ENCODE data around the gene CXCL5.

The CXCL5 gene

DNA sequence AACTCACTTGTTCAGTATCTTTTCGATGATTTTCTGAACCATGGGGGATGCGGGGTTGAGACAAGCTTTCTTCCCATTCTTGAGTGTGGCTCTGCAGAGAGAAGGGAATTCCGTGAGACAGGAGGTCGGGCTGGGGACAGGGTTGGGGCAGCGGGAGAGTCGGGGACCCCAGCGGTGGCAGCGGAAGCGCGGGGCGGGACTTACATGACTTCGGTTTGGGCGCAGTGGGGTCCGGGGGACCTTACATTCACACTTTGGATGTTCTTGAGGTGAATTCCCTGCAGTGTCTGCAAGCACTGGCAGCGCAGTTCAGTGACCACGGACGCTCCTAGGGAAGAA, 39.6 kb upstream of the CXCL5 start:
- no peak for FAIRE-seq
- no peak for DNase-seq (ENCODE audit: insufficient read length, low spot score)
- TF ChIP-seq POU2F2 (IDR thresholded peaks at IDR 0.05; ENCODE audit: low read depth, low read length) = no peak

DNA sequence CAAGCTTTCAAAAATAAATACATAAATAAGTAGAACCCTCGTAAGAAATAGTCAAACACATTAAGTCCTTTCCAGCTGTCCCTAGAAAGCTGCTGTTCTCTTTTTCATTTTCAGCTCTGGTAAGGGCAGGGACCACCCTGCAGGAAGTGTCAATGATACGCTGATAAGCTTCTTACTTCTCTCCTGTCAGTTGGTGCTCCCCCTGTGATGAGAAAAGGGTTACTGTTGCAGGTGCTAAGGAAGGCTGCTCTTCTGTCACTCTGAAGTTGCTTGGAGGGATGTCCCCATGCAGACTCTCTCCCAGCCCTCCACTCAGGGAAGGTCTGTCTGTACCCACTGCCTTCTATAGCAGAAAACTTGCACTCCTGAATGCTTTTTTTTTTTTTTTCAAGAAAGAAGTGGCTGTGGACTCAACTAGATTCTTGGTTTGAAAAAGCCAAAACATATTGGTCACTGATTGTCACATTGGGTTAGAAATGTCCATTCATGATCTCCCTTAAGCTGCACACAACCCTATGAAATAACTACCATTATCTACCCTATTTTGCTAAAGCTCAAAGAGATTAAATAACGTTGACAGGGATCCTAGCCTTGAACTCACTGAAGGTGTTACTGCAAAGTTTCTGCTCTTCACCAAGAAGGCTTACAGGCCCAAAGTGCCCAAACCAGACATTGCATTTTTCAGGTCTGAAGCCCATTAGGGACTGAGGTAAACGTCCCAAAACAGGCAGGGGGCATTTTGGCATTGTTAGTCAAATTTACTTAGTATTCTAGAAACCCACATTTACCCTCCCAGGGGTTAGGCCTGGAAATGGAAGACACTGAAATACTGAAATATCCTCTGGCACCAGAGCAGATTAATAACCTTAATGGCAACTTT, 38.8 kb upstream of the CXCL5 start:
- DNase-seq (ENCODE audit: insufficient read length, low spot score) = no peak

DNA sequence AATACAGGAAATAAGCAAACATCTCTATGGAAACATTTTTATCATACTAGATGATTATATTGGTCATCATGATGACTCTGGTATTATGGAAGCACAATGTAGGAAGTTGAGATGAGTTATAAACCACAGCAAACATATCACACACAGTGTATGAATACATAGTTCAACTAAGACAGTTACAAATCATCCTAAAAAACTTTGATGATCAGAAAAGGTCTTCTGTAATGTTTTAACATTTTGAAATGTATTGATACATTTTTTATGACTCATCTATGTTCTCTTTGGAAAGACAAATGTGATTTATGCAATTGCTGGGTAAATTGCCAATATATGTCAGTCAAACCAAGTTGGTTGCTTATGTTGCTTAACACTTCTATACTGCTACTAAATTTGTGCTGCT, 35.3 kb upstream of the CXCL5 start:
- no peak for DNase-seq (ENCODE audit: insufficient read length, low spot score)
- TF ChIP-seq POU2F2 (IDR thresholded peaks at IDR 0.05; ENCODE audit: low read depth, low read length) (no peak), POLR2A (IDR thresholded peaks at IDR 0.05; ENCODE audit: low read depth, low read length) (no peak), TAF1 (IDR thresholded peaks at IDR 0.05; ENCODE audit: low read depth, low read length) (no peak), PAX5 (IDR thresholded peaks at IDR 0.05; ENCODE audit: insufficient read depth, low read length, severe bottlenecking) (no peak), SPI1 (IDR thresholded peaks at IDR 0.05; ENCODE audit: low read depth, low read length) (no peak), POLR2AphosphoS5 (IDR thresholded peaks at IDR 0.05; ENCODE audit: low read depth, low read length) (no peak)
- FAIRE-seq = no peak

More for the DNA sequence above, 38.8 kb upstream of the CXCL5 start:
- no peak for FAIRE-seq
- TF ChIP-seq SPI1 (IDR thresholded peaks at IDR 0.05; ENCODE audit: low read depth, low read length) = no peak
- no peak for TF ChIP-seq TAF1 (IDR thresholded peaks at IDR 0.05; ENCODE audit: low read depth, low read length)
- TF ChIP-seq PAX5 (IDR thresholded peaks at IDR 0.05; ENCODE audit: insufficient read depth, low read length, severe bottlenecking) = no peak
- TF ChIP-seq POLR2A (IDR thresholded peaks at IDR 0.05; ENCODE audit: low read depth, low read length) = no peak
- no peak for TF ChIP-seq POU2F2 (IDR thresholded peaks at IDR 0.05; ENCODE audit: low read depth, low read length)
- TF ChIP-seq POLR2AphosphoS5 (IDR thresholded peaks at IDR 0.05; ENCODE audit: low read depth, low read length) = no peak

DNA sequence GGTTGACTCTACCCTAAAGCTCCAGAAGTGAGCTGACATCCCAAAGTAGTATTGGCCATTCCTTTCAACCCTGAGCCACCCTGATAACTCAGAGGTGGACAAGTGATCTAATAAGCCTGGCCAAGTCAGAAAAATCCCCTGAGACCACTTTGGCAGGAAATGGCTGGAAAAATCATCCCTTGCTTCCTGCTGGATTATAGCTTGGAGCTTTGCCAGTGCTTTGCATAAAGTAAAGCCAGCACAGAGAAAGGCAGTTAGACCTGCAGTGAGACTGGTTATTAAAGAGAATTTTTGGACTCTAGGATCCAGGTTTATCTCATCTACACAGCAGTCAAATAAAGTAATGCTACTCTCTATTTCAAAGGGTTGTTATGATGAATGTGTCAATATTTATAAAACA, 33.6 kb upstream of the CXCL5 start:
- TF ChIP-seq POU2F2 (IDR thresholded peaks at IDR 0.05; ENCODE audit: low read depth, low read length) (no peak), TAF1 (IDR thresholded peaks at IDR 0.05; ENCODE audit: low read depth, low read length) (no peak), POLR2A (IDR thresholded peaks at IDR 0.05; ENCODE audit: low read depth, low read length) (no peak), SPI1 (IDR thresholded peaks at IDR 0.05; ENCODE audit: low read depth, low read length) (no peak), PAX5 (IDR thresholded peaks at IDR 0.05; ENCODE audit: insufficient read depth, low read length, severe bottlenecking) (no peak), POLR2AphosphoS5 (IDR thresholded peaks at IDR 0.05; ENCODE audit: low read depth, low read length) (no peak)
- FAIRE-seq = no peak
- no peak for DNase-seq (ENCODE audit: insufficient read length, low spot score)

DNA sequence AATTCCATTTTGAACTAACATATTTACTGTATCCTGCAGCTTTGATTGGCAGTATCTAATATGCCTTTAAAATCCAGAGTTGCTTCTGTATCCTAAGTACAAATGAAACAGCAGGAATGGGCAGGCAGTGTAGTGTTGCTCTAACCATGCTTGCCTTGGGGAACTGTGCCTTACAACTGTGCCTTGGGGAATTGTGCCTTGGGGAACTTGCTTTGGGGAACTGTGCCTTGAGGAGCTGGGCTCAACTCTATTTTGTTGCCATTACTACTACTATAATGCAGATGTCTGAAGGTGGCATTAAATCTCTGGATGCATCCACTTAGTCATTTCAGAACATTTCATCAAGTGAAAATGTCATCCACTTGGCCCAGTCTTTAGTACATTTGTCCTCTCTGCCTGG, 33.1 kb upstream of the CXCL5 start:
- TF ChIP-seq TAF1 (IDR thresholded peaks at IDR 0.05; ENCODE audit: low read depth, low read length) = no peak
- no peak for TF ChIP-seq POLR2AphosphoS5 (IDR thresholded peaks at IDR 0.05; ENCODE audit: low read depth, low read length)
- no peak for TF ChIP-seq SPI1 (IDR thresholded peaks at IDR 0.05; ENCODE audit: low read depth, low read length)
- TF ChIP-seq PAX5 (IDR thresholded peaks at IDR 0.05; ENCODE audit: insufficient read depth, low read length, severe bottlenecking) = no peak
- no peak for TF ChIP-seq POU2F2 (IDR thresholded peaks at IDR 0.05; ENCODE audit: low read depth, low read length)
- no peak for TF ChIP-seq POLR2A (IDR thresholded peaks at IDR 0.05; ENCODE audit: low read depth, low read length)
- FAIRE-seq (no peak), DNase-seq (ENCODE audit: insufficient read length, low spot score) (no peak)

DNA sequence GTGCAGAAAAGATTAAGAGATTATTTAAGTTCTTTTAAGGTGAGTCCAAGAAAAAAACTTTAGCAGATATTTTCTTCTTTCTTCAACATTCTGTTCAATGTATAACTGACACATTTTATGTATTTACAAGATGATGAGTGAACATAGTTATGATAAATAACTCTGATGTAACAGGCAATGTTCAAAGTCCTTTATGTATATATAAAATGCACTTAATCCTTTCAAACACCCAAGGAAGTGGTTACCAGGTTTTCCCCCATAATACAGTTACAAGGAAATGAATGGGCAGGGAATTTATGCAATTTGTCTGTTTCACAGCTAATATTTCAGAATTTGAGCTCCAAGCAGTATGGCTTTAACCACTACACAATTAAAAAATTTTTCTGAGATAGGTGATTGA, 31.8 kb upstream of the CXCL5 start:
- DNase-seq (ENCODE audit: insufficient read length, low spot score) = no peak
- FAIRE-seq = no peak

DNA sequence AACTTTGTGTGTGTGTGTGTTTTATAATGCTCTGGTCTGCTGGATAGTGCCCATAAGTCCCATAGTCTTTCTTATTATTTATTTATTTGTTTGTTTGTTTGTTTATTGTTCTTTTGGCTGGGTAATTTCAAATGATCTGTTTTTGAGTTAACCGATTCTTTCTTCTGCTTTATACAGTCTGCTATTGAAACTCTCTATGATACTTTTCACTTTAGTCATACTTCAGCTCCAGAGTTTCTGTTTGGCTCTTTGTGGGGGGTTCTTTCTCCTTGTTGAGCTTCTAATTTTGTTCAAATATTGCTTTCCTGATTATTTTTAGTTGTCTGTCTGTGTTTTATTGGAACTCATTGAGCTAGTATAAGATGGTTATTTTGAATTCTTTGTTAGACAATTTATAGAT, 30.0 kb upstream of the CXCL5 start:
- no peak for FAIRE-seq
- TF ChIP-seq PAX5 (IDR thresholded peaks at IDR 0.05; ENCODE audit: insufficient read depth, low read length, severe bottlenecking) (no peak), POLR2A (IDR thresholded peaks at IDR 0.05; ENCODE audit: low read depth, low read length) (no peak), TAF1 (IDR thresholded peaks at IDR 0.05; ENCODE audit: low read depth, low read length) (no peak), POU2F2 (IDR thresholded peaks at IDR 0.05; ENCODE audit: low read depth, low read length) (no peak), SPI1 (IDR thresholded peaks at IDR 0.05; ENCODE audit: low read depth, low read length) (no peak), POLR2AphosphoS5 (IDR thresholded peaks at IDR 0.05; ENCODE audit: low read depth, low read length) (no peak)
- no peak for DNase-seq (ENCODE audit: insufficient read length, low spot score)

More for the DNA sequence above, 31.8 kb upstream of the CXCL5 start:
- TF ChIP-seq SPI1 (IDR thresholded peaks at IDR 0.05; ENCODE audit: low read depth, low read length) (no peak), POLR2A (IDR thresholded peaks at IDR 0.05; ENCODE audit: low read depth, low read length) (no peak)

DNA sequence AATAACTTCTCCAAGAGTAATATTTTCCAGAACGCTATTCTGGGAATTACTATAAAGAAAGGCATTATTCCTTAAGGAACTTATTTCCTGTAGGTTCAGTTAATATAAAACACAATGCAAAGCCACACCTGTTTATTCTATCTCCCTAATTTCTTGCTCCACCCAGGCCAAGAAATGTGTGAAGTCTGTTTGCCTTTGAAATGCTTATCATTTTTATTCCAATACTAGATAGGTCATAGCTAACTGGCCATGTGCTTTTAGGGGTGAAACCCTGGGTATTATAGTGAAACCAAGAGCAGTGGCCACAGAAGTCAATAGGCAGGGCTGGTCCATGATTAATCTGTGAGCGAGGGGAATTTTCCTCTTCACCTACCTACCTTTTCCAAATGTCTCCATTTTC, 25.2 kb upstream of the CXCL5 start:
- DNase-seq (ENCODE audit: insufficient read length, low spot score) = no peak
- no peak for TF ChIP-seq PAX5 (IDR thresholded peaks at IDR 0.05; ENCODE audit: insufficient read depth, low read length, severe bottlenecking)
- no peak for TF ChIP-seq POLR2A (IDR thresholded peaks at IDR 0.05; ENCODE audit: low read depth, low read length)
- no peak for TF ChIP-seq SPI1 (IDR thresholded peaks at IDR 0.05; ENCODE audit: low read depth, low read length)
- no peak for FAIRE-seq

DNA sequence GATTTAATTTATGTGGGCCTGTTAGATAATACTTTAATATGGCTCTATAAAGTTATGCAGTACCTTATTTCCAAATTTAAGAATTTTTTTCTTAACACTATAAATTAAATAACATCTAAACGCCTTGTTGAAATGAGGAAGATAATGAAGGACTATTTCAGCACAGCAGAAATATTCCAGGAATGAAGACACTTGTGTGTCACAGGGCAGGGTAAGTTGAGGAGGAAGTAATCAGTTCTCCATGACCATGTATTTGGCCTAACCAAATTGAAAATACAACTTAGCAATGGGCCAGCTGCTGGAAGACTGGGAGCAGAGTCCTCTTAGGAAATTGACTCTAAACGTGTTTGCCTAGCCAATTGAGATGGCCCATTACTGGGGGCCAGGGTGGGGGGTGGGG, 23.1 kb upstream of the CXCL5 start:
- no peak for TF ChIP-seq POLR2A (IDR thresholded peaks at IDR 0.05; ENCODE audit: low read depth, low read length)
- TF ChIP-seq PAX5 (IDR thresholded peaks at IDR 0.05; ENCODE audit: insufficient read depth, low read length, severe bottlenecking) = no peak
- no peak for TF ChIP-seq POU2F2 (IDR thresholded peaks at IDR 0.05; ENCODE audit: low read depth, low read length)
- TF ChIP-seq SPI1 (IDR thresholded peaks at IDR 0.05; ENCODE audit: low read depth, low read length) = no peak
- no peak for TF ChIP-seq POLR2AphosphoS5 (IDR thresholded peaks at IDR 0.05; ENCODE audit: low read depth, low read length)
- TF ChIP-seq TAF1 (IDR thresholded peaks at IDR 0.05; ENCODE audit: low read depth, low read length) = no peak
- DNase-seq (ENCODE audit: insufficient read length, low spot score) (no peak), FAIRE-seq (no peak)

DNA sequence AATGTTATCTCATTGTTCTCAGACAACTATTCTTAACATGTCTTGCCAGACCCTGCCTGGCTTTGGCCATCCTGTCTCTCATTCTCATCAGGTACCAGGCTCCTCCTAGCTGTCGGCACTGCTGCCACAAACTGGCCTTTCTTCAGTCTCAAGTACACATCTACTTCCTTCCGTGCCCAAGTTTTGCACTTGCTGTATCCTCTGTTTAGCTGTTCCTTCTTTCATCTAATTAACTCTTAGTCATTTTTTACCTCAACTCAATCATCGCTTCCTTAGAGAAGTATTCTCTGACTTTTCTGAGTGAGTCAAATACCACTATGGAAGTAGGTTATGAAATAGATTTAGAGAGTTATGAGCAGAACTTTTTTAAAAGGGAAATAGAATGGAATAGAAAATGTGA, 20.3 kb upstream of the CXCL5 start:
- no peak for FAIRE-seq
- TF ChIP-seq PAX5 (IDR thresholded peaks at IDR 0.05; ENCODE audit: insufficient read depth, low read length, severe bottlenecking) (no peak), POLR2AphosphoS5 (IDR thresholded peaks at IDR 0.05; ENCODE audit: low read depth, low read length) (no peak)
- no peak for DNase-seq (ENCODE audit: insufficient read length, low spot score)
